GM18498 (cell line): ENCODE results near the gene CLDN24.
"Not testable (repeated sequence)": the region's sequence is repeated elsewhere in the genome, so short reads cannot be mapped to it uniquely, and the experiment has no call there.

Experiments used
- ATAC-seq: cut with Tn5 transposase; IDR thresholded peaks from one replicate; pipeline ENCODE4 v1.9.1; 2021; ENCODE audit warnings: mild to moderate bottlenecking, moderate library complexity; ENCODE audit not compliant: unreplicated experiment

The CLDN24 gene

DNA sequence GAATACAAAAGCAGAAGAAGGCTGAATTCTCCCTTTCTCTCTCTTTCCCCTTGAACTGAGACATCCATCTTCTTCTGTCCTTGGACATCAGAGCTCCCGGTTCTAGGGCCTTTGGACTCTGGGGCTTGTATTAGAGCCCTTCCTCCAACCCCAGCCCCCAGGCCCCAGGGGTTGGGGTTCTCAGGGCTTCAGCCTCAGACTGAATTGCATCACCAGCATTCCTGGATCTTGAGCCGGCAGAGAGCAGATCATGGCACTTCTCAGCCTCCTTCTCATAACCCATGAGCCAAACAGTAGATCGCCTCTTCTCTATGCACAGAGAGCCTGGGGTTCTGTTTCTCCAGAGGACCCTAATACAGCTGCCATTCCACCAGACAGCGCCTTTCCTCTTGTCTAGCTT is 25.3 kb upstream of the CLDN24 start:
- no peak for ATAC-seq

DNA sequence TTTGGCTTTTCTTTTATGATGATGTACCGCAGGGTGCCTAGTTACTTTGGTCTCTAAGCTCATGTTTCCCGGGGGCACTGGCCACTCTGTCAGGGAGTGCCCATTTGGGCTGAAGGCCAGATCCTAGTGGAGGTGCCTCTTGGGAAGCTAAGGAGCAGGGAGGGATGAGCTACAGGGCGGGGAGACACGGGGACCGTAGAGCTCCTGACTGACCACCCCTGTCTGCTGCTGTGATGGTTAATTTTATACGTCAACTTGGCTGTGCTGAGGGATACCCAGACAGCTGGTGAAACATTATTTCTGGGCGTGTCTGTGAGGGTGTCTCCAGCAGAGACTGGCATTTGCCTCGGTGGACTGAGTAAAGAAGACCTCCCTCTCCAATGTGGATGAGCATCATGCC is 24.9 kb upstream of the CLDN24 start:
- ATAC-seq, result no peak

DNA sequence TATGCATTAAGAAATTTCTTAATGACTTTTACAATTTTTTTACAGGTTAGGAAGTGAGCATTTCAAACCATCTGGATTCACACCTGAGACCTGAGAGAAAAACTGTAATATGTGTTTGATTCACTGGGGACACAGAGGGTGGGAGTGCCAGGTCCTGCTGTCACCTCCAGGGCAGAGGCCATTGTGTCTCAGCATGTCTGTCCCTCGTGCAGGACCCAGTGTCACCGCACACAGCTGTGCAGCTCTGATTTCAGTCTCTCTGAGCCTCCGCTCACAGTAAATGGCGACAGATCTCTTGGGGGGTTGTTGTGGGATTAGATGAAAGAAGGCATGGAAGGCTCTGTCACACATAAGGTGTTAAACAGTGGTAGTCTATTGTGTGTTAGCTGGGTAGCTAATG is 23.0 kb upstream of the CLDN24 start:
- ATAC-seq, result no peak

DNA sequence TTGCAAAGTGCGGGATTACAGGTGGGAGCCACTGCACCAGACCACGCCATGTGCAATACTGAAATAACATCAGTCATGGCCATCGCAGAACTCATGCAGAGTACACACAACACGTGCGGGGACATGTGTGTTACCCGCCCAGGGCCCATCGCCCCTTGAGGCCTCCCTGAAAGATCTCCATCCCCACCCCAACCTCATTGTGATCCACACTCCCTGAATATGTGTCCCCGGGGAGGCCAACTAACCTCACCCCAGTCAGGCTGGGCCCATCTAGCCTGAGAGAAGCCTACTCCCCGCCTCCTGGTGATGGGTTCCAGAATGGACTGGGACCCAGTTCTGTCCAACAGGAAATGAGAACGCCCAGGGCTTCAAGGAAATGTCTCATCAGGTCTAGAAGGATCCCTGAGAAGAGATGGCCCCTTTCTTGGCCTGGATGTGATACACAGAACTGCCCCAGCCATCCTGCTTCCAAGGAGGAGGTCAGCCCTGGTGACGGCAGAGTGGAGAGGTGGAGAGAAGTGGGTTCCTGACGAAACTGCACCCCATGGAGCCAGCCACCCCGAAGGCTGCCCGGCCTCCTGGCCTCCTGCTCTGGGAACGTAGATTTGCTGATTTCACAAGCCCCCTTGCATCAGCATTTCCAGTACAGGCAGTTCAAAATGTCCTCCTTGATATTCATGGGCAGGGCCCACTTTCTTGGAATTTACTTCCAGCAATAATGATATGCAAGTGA is 22.5 kb upstream of the CLDN24 start:
- no peak for ATAC-seq

DNA sequence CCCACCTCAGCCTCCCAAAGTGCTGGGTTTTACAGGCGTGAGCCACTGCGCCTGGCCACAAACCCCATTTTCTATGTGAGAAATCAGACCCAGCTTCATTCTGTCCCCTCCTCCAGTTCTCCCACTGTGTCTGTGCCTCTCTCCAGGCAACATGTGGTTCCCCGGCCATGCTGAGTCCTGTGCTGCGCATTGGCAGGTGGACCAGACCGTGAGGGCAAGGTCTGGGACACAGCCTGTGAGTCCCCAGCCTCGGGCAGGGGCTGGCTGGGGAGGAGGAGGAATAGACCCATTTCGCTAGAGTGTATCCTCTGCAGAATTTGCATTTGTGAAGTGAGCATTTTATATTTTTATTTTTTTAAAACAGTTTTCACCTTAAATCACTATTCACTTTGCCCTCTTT is 21.5 kb upstream of the CLDN24 start:
- no peak for ATAC-seq

DNA sequence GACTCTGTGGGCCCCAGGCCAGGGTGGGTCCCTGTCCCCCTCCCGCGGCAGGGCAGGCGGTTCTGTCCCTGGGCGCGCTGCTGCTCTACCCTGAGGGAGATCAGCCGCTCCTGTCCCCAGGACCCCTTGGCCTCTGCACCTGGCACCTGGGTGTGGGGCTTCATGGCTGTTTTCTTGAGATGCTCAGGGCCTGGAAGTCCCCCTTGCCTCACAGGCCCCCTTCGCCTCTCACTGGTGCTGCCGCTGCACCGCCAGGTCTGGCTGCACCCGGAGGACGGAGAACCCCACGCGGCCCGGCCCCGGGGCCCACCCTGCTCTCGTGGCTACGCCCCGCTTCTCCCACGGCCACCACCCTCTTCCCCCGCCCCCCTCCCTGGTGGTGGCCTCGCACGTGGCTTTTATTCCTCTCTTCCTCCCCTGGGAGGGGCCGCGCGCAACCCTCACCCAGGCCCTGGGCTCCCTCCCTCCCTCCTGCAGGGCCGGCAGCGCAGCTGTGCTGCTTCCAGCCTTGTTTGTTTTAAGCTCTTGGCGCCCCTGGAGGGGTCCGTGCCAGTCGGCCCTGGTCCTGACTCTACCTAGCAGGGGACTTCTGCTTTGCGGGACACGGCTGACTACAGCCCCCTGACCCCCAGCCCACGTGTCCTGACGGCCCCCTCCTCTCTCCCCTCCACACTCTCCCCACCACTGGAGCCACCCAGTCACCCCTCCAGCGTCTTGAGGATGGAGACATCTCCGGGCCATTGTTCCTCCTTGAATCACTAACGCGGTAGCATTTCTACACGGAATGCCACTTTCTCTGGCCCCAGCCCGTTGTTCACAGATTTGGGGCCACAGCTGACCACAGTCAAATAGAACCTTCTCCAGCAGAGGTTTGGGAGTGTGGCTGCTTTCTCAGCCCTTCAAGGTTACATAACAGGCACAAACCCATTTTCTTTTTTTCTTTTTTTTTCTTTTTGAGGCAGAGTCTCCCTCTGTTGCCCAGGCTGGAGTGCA is 20.6 kb upstream of the CLDN24 start:
- no peak for ATAC-seq

DNA sequence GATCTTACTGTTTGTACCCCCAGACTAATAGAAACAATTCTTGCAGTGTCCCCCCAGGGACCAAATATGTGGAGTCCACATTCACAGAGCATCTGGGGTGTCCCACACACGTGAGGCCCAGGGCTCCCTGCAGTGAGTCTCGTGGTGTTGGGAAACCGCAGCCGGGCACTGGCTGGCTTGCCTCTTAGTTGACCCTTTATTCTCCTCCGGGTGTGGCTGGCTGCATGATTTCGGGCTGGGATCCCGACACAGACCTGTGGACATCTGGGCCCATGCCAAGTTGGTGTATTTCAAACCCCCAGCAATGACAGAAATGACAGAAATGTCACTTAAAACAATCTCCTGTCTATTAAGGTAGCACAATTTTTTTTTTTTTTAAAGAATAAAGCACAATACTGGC is 15.6 kb upstream of the CLDN24 start:
- ATAC-seq, result no peak

DNA sequence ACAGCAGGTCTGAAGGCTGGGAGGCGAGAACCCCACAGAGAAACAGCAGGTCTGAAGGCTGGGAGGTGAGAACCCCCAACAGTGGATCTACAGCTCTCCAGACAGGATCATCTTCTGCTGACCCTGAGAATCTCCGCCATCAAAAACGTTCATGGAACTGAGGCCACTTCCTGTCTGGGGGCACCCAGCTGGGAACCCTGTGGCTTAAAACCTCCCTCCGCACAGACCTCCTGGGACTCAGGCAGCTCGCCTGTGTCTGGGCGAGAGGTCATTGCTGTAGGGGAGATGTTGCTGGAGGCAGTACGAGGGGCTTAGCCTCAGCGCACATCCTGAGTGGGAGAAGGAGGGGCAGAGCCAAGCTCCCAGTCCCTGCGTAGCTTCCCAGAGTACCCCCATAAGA is 15.1 kb upstream of the CLDN24 start:
- ATAC-seq, result no peak

DNA sequence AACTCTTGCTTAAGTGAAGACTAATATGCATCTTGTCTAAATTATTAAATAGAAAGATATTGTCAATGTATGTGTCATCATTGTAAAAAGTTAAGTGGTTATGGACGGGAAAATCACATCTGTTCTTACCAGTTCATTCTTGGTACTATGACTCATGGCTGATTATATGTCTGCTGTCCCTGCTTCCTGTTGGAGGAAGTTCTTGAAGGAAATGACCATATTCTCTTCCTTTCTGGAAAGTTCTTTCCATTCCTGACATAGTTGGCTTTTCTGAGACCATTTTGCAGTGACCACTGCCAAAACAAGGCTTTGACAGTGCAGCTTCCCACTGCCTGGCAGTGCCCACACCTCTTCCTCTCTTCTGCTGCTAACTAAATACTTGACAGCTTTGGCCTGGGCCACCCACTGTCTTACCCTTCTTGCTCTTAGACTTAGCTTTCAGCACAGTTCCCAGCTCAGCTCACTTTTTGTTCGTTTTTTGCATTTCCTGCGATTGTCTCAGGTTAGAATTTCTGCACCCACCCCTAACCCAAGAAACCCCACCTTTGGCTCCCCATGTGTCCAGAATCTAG is 13.2 kb upstream of the CLDN24 start:
- no peak for ATAC-seq

DNA sequence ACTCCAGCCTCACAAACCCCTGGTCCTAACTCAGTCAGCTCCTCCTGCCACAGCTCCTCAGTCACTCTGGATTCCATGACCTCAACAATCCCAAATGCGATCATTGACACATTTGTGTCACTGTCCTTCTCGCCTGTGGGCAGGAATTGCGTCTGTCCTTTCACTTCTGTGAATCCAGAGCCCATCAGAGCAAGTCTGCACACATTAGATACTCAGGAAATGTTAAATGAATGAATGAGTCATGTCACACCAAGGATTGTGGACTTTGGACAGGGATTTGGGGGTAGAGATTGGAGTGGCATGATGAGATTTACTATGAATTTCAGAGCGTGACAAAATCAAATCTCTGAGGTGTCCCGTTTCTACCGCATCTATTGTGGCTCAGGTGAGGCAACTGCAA is 11.8 kb upstream of the CLDN24 start:
- no peak for ATAC-seq

DNA sequence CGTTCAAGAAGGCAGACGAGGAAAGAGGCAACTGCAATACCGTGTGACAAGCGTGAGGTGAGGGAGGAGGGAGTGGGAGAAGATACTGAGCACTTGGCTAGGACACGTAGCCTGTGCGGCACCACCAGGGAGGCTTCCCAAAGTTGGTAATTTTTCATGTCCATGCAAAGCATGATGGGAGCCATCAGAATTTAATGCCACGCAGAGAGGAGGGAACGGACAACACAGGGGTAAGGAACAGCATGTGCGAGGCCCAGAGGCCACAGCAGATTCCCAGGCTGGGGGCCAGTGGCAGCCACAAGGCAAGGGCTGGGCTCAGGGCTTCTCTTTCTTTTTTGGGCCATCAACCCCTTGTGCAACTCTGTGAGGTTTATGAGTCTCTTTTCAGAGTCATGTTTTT is 11.0 kb upstream of the CLDN24 start:
- no peak for ATAC-seq

DNA sequence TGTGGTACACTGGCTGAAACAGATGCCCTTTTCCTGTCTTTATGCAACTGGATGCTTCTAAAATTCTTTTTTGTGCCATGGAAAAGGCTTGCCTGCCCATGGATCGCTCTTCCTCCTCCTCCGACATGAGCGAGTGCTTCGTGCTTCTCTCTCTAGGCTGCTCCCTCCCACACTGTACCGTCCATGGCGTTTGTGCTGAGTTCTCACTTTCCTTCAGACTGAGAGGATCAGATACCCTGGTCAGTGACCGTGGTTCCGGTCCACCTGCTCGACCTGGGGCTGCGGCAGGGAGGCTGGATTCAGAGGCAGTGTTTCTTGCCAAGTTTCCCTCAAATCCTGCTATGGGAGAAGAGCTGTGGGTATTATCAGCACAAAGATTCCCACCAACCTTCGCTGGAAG is 10.2 kb upstream of the CLDN24 start:
- ATAC-seq, result no peak

DNA sequence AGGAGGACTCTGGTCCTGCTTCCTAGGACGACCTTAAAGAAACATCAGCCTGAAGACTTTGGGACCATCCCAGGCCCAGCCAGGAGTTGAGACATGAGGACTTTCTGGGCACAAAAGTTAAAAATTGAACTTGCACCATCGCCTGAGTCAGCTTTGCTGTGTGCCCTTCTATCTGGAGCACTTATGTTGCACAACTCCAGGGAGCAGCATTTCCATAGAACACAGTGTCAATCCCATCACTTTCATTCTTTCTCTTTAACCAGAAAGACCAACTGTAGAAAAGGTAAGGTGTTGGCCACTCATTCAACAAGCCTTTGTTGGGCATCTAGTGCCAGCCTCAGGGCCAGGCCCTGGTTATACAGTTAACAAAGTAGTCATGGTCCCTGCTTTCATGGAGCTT is 8.6 kb upstream of the CLDN24 start:
- ATAC-seq, result no peak

DNA sequence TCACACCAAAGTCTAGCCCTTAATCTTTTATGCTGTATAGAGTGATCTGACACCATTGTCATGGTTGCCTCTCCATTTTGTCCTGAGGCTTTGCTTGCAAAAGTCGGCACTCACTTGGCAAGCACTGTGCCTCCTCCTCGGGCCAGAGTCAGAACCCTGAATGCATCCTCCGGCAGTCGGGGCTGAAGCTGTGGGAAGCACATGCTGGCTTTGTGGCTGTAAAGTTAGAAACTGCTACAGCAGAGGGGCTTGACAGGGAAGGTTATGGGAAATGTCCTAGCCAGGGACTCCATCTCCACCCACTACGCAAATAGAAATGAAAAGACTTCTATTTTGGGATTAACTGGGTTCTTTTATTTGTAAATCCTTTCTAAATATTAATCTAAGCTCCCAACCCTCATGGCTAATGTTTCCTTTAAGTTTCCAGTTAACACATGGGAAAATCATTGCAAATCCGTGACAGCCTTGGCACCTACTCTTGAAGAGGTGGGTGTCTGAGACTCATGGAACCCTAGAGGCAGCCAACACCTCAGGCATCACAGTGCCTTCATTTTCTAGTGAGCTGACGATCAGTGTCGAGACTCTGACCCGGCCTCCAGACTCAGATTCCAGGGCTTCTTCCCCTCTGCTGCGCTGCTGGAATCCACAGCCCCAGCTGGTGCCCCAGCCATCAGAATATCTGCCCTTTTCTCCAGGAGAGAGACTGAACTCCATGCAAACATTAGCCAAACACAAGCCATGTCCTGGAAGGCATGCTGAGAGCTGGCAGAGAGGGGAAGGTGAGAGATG is 7.9 kb upstream of the CLDN24 start:
- no peak for ATAC-seq

DNA sequence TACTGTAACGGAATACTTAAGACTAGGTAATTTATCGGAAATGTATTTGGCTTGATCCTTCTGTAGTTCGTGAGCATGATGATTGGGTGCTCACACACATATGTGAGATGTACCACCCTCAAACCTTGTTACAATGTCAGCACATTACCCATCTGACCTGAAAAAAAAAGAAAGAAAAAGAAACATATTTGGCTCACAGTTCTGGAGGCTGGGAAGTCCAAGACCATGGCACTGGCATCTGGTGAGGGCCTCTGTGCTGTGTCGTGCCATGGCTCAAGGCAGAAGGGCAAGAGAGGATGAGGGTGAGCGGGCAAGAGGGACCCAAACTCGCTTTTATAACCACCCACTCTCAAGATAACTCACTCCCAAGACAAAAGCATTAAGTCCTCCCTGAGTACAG is 7.0 kb upstream of the CLDN24 start:
- no peak for ATAC-seq

DNA sequence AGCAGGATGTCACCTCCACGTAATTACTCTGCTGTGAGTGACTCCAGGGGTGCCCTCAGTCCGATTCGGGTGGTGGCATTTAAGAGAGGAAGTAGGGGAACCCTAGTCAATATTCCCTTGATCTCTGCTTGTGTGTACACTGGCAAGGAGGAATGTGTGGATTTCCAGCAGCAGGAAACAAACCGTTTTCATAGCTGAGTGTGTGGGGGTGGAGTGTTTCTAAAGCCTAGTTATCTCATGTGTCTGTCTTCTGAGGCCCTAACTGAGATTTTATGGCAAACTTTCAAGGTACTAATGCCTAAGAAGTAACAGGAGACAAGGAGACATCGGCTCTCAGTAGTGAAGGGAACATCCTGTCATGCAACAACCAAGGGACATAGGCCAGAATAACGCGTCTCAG is 6.6 kb upstream of the CLDN24 start:
- no peak for ATAC-seq

DNA sequence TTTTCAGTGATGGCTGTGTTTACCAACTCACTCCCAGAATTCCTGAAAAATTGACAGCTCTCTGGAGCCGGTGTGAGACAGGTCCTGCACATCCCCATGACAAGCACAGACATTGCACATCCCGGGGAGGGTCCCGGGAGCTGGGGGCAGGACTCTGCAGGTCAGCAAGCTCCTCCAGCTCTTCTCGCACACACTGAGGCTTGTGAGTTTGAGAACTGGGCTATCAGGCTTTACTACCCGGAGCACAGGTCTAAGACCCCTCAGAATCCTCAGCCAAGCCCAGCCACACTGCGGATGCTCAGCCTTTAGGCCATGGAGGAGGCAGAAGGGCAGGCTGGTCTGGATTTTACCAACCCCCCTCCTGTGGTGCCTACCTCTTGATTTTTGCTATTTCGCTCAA is 5.6 kb upstream of the CLDN24 start:
- no peak for ATAC-seq

DNA sequence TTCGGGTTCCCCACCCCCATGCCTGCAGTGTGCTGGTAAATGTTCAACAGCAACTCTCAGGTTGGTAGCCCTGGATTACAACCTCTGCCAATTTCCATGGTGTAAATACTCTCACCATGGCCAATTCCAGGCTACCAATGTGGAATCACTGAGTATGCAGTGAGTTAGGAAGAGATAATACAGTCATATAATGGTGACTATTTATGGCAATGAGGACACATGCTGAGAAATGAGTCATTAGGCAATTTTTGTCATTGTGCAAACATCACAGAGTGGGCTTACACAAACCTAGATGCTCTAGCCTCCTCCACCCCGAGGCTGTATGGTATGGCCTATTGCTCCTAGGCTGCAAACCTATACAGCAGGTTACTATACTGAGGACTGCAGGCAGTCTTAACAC is 4.6 kb upstream of the CLDN24 start:
- ATAC-seq, result no peak

DNA sequence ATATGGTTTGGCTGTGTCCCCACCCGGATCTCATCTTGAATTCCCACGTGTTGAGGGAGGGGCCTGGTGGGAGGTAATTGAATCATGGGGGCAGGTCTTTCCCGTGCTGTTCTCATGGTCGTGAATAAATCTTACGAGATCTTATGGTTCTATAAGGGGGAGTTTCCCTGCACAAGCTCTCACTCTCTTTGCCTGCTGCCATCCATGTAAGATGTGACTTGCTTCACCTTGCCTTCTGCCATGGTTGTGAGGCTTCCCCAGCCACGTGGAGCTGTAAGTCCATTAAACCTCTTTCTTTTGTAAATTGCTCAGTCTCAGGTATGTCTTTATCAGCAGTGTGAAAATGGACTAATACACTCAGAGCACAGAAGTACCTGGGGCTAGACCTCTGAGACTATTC is 4.2 kb upstream of the CLDN24 start:
- ATAC-seq, result not testable (repeated sequence)

DNA sequence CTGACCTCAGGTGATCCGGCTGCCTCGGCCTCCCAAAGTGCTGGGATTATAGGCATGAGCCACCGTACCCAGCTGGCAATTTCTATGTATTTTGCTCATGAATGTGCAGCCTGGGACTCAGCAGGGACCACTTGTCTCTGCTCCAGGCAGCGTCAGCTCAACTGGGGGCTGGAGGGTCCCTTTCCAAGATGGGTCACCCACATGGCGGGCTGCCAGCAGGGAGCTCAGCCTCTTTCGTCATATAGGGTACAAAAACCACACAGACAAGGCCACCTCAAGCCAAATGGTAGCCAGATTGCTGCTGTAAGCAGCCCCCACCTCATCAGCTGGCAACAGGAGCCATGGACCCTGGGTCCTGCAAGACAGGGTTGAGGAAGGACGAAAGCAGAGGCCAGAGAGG is 2.4 kb upstream of the CLDN24 start:
- ATAC-seq, result no peak

DNA sequence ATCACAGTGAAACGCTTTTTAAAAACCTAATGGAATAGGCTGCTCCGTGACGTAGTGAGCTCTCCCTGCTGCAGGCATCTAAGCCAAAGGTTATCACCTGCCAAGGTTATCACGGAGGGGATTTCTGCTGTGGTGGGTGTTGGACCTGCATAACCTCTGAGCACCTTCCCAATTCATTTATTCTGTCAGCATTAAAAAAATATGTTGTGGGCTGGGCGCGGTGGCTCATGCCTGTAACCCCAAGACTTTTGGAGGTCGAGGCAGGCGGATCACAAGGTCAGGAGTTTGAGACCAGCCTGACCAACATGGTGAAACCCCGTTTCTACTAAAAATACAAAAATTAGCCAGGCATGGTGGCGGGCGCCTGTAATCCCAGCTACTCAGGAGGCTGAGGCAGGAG is 1.8 kb upstream of the CLDN24 start:
- not testable (repeated sequence) for ATAC-seq
